Mesenchymal stem cell (in vitro differentiated cells and primary cell): ENCODE data around the gene GHR.
"Not testable (repeated sequence)": the region's sequence is repeated elsewhere in the genome, so short reads cannot be mapped to it uniquely, and the experiment has no call there.

Experiments
- DNase-seq: peaks from one replicate; pipeline ENCODE4 v3.0.0-alpha.2; 2013
- H2AFZ ChIP-seq: one replicate; pipeline ENCODE4 v1.6.1; 2013; ENCODE audit warnings: low read depth, mild to moderate bottlenecking, control low read depth, inconsistent platforms, low read length, moderate library complexity
- H2AK5ac ChIP-seq: 2 replicates; pipeline ENCODE4 v1.6.1; 2013; ENCODE audit warnings: low read length, moderate library complexity, mild to moderate bottlenecking, inconsistent platforms; ENCODE audit not compliant: severe bottlenecking
- H2BK120ac ChIP-seq: one replicate; pipeline ENCODE4 v1.6.1; 2013; ENCODE audit warnings: low read depth, mild to moderate bottlenecking, inconsistent platforms, low read length, moderate library complexity
- H2BK12ac ChIP-seq, 2 experiments: one replicate each; pipeline ENCODE4 v1.6.1; 2013; ENCODE audit warnings: inconsistent platforms in 2 of 2, low read length in 2 of 2, mild to moderate bottlenecking in 2 of 2, moderate library complexity in 2 of 2, control low read depth in 1 of 2
- H2BK15ac ChIP-seq: one replicate; pipeline ENCODE4 v1.6.1; 2013; ENCODE audit warnings: mild to moderate bottlenecking, low read depth, inconsistent platforms; ENCODE audit not compliant: poor library complexity, severe bottlenecking
- H2BK5ac ChIP-seq: 2 replicates; pipeline ENCODE4 v1.6.1; 2013; ENCODE audit warnings: low read depth, mild to moderate bottlenecking, low read length, control low read depth, inconsistent platforms; ENCODE audit not compliant: poor library complexity, severe bottlenecking
- H3K14ac ChIP-seq, 2 experiments: one replicate each; pipeline ENCODE4 v1.6.1; 2013; ENCODE audit warnings: inconsistent platforms in 2 of 2, low read length in 2 of 2, control low read depth in 1 of 2, mild to moderate bottlenecking in 1 of 2, moderate library complexity in 1 of 2
- H3K18ac ChIP-seq, 2 experiments: one replicate each; pipeline ENCODE4 v1.6.1; 2013; ENCODE audit warnings: inconsistent platforms in 2 of 2, low read length in 2 of 2, control low read depth in 1 of 2, low read depth in 1 of 2, mild to moderate bottlenecking in 1 of 2
- H3K23ac ChIP-seq, 2 experiments: one replicate each; pipeline ENCODE4 v1.6.1; 2013; ENCODE audit warnings: inconsistent platforms in 2 of 2, low read length in 2 of 2, mild to moderate bottlenecking in 2 of 2, moderate library complexity in 2 of 2, control low read depth in 1 of 2
- H3K27ac ChIP-seq: 2 replicates; pipeline ENCODE4 v1.5.1; 2013; ENCODE audit warnings: mild to moderate bottlenecking, moderate library complexity, low read length, control low read depth, inconsistent platforms; ENCODE audit not compliant: poor library complexity, severe bottlenecking
- H3K27me3 ChIP-seq, 2 experiments: 2 replicates each; pipeline versions ENCODE4 v1.6.1 to v1.7.0; 2013; ENCODE audit warnings: low read length in 2 of 2, mild to moderate bottlenecking in 2 of 2, moderate library complexity in 2 of 2, control low read depth in 1 of 2, inconsistent platforms in 1 of 2; ENCODE audit not compliant: control insufficient read depth in 1 of 2, insufficient read depth in 1 of 2
- H3K36me3 ChIP-seq, 2 experiments: 2 replicates each; pipeline versions ENCODE4 v1.6.1 to v1.7.0; 2013; ENCODE audit warnings: low read length in 2 of 2, control low read depth in 1 of 2, inconsistent platforms in 1 of 2, low read depth in 1 of 2, mild to moderate bottlenecking in 1 of 2; ENCODE audit not compliant: insufficient read depth in 2 of 2, control insufficient read depth in 1 of 2
- H3K4ac ChIP-seq, 2 experiments: one replicate each; pipeline ENCODE4 v1.6.1; 2013; ENCODE audit warnings: inconsistent platforms in 2 of 2, low read length in 2 of 2, mild to moderate bottlenecking in 2 of 2, moderate library complexity in 2 of 2, control low read depth in 1 of 2, low read depth in 1 of 2
- H3K4me1 ChIP-seq: 2 replicates; pipeline ENCODE4 v1.6.1; 2013; ENCODE audit warnings: low read depth, low read length, control low read depth; ENCODE audit not compliant: control insufficient read depth, insufficient read depth
- H3K4me2 ChIP-seq: 2 replicates; pipeline ENCODE4 v1.6.1; 2013; ENCODE audit warnings: low read length, mild to moderate bottlenecking, inconsistent platforms; ENCODE audit not compliant: poor library complexity, severe bottlenecking
- H3K4me3 ChIP-seq, 2 experiments: 2 replicates each; pipeline versions ENCODE4 v1.5.1 to v1.7.0; 2013; ENCODE audit warnings: low read length in 2 of 2, mild to moderate bottlenecking in 2 of 2, control low read depth in 1 of 2, low read depth in 1 of 2; ENCODE audit not compliant: insufficient read depth in 1 of 2
- H3K79me1 ChIP-seq: replicated peaks from 2 replicates; pipeline ENCODE4 v1.6.1; 2013; ENCODE audit warnings: mild to moderate bottlenecking, control low read depth, low read length, inconsistent platforms; ENCODE audit not compliant: poor library complexity, severe bottlenecking
- H3K9ac ChIP-seq: 2 replicates; pipeline ENCODE4 v1.7.0; 2013; ENCODE audit warnings: mild to moderate bottlenecking, low read length, moderate library complexity
- H3K9me3 ChIP-seq: 2 replicates; pipeline ENCODE4 v1.7.0; 2013; ENCODE audit warnings: mild to moderate bottlenecking, low read length; ENCODE audit not compliant: control insufficient read depth
- H4K8ac ChIP-seq: one replicate; pipeline ENCODE4 v1.6.1; 2013; ENCODE audit warnings: inconsistent platforms, mild to moderate bottlenecking, low read length, moderate library complexity
- H4K91ac ChIP-seq: one replicate; pipeline ENCODE4 v1.6.1; 2013; ENCODE audit warnings: mild to moderate bottlenecking, low read length, inconsistent platforms
- WGBS: methylation state at CpG from one replicate; pipeline ENCODE4 v1.1.7; 2013; ENCODE audit warnings: mixed read lengths; 5-methylcytosine and 5-hydroxymethylcytosine counted together

GHR gene

DNA sequence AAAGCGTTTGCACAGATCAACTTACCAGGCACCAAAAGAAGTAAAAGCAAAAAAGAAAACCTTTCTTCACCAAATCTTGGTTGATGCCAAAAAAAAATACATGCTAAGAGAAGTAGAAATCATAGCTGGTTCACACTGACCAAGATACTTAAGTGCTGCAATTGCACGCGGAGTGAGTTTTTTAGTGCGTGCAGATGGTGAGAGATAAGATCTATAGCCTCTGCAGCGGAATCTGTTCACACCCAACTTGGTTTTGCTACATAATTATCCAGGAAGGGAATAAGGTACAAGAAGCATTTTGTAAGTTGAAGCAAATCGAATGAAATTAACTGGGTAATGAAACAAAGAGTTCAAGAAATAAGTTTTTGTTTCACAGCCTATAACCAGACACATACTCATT, 297.0 kb downstream of the GHR start:
- Histone ChIP-seq H3K23ac (no peak overlapping the region), H2AFZ (no peak overlapping the region), H3K4me1 (peaks cover 2% of the 10 kb centered on the region), H3K4me2 (no peak overlapping the region), H3K27me3 (peaks cover 0 to 4% of the 10 kb centered on the region in 2 experiments), H3K79me1 (no peaks in the 10 kb centered on the region), H2BK5ac (no peak overlapping the region), H4K8ac (no peak overlapping the region), H3K14ac (no peak overlapping the region), H3K18ac (no peak overlapping the region), H3K9me3 (no peaks in the 10 kb centered on the region), H3K4me3 (no peak overlapping the region), H2BK15ac (no peak overlapping the region), H3K36me3 (peaks cover 0 to 7% of the 10 kb centered on the region in 2 experiments), H2AK5ac (no peak overlapping the region), H2BK12ac (no peak overlapping the region), H2BK120ac (no peak overlapping the region), H4K91ac (no peak overlapping the region), H3K9ac (no peak overlapping the region), H3K27ac (no peak overlapping the region), H3K4ac (no peak overlapping the region)
- peak; percentile 12 for DNase-seq
- 68% methylated on average over 5 of the region's 6 CpGs for WGBS

DNA sequence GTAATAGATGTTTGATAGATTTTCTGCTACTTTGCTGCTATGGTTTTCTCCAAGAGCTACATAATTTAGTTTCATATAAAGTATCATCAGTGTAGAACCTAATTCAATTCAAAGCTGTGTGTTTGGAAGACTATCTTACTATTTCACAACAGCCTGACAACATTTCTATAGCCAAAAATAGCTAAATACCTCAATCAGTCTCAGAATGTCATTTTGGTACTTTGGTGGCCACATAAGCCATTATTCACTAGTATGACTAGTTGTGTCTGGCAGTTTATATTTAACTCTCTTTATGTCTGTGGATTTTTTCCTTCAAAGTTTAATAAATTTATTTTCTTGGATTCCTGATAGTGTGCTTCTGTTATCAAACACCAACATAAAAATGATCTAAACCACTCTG, 298.2 kb downstream of the GHR start:
- no peak overlapping the region for H3K23ac ChIP-seq
- H2BK15ac ChIP-seq, result no peak overlapping the region
- H3K4ac ChIP-seq, result no peak overlapping the region
- DNase-seq, result no peak
- H3K27ac ChIP-seq, result no peak overlapping the region
- H3K4me1 ChIP-seq, result peaks cover 2% of the 10 kb centered on the region
- no peak overlapping the region for H2BK120ac ChIP-seq
- H2BK12ac ChIP-seq, result no peak overlapping the region
- H3K14ac ChIP-seq, result no peak overlapping the region
- H3K18ac ChIP-seq, result no peak overlapping the region
- no peaks in the 10 kb centered on the region for H3K79me1 ChIP-seq
- H4K8ac ChIP-seq, result no peak overlapping the region
- H3K27me3 ChIP-seq, result peaks cover 0 to 4% of the 10 kb centered on the region in 2 experiments
- H3K9ac ChIP-seq, result no peak overlapping the region
- H3K4me3 ChIP-seq, result no peak overlapping the region
- H4K91ac ChIP-seq, result no peak overlapping the region
- H3K36me3 ChIP-seq, result peaks cover 0 to 7% of the 10 kb centered on the region in 2 experiments
- no peak overlapping the region for H2AK5ac ChIP-seq
- H3K9me3 ChIP-seq, result no peaks in the 10 kb centered on the region
- H3K4me2 ChIP-seq, result no peak overlapping the region
- no peak overlapping the region for H2AFZ ChIP-seq
- H2BK5ac ChIP-seq, result no peak overlapping the region

- H2AK5ac ChIP-seq, H3K23ac ChIP-seq, H4K8ac ChIP-seq, H2BK120ac ChIP-seq, H2BK15ac ChIP-seq, H2BK5ac ChIP-seq, H3K4ac ChIP-seq, H3K36me3 ChIP-seq, DNase-seq, H3K14ac ChIP-seq, H4K91ac ChIP-seq, H2BK12ac ChIP-seq, H3K4me1 ChIP-seq, H3K79me1 ChIP-seq, H3K18ac ChIP-seq, H3K4me3 ChIP-seq, H2AFZ ChIP-seq, H3K27ac ChIP-seq, H3K9me3 ChIP-seq, H3K9ac ChIP-seq, H3K4me2 ChIP-seq, H3K27me3 ChIP-seq: not testable (repeated sequence)
- 89% methylated on average over 5 of the region's 24 CpGs for WGBS
These were observed 311.4 kb downstream of the GHR start for GRCh38 chr5:42734531-42735058.

- 100% methylated on average over 1 of the region's 1 CpG for WGBS
- H3K14ac ChIP-seq, result no peak overlapping the region
- no peaks in the 10 kb centered on the region for H3K79me1 ChIP-seq
- H3K4me3 ChIP-seq, result no peak overlapping the region
- no peak overlapping the region for H3K4me2 ChIP-seq
- H2AK5ac ChIP-seq, result no peak overlapping the region
- no peak overlapping the region for H2BK15ac ChIP-seq
- no peak overlapping the region for H4K91ac ChIP-seq
- no peak for DNase-seq
- H3K27me3 ChIP-seq, result no peaks in the 10 kb centered on the region
- H3K36me3 ChIP-seq, result no peaks in the 10 kb centered on the region
- no peak overlapping the region for H2BK12ac ChIP-seq
- no peak overlapping the region for H3K23ac ChIP-seq
- no peak overlapping the region for H2BK120ac ChIP-seq
- H3K9me3 ChIP-seq, result peaks cover 4% of the 10 kb centered on the region
- H4K8ac ChIP-seq, result no peak overlapping the region
- H3K4ac ChIP-seq, result no peak overlapping the region
- no peaks in the 10 kb centered on the region for H3K4me1 ChIP-seq
- no peak overlapping the region for H2AFZ ChIP-seq
- H2BK5ac ChIP-seq, result no peak overlapping the region
- no peak overlapping the region for H3K27ac ChIP-seq
- H3K18ac ChIP-seq, result no peak overlapping the region
- no peak overlapping the region for H3K9ac ChIP-seq
These were observed 317.7 kb downstream of the GHR start for GRCh38 chr5:42740920-42741319.
